Glutamatergic neuron (in vitro differentiated cells): ENCODE results near the gene RARS2. TPM values are rescaled to one million over a fixed set of nuclear protein-coding genes. Genes with fewer than 3 reads are reported as not detected.
"Not testable (repeated sequence)": the region's sequence is repeated elsewhere in the genome, so short reads cannot be mapped to it uniquely, and the experiment has no call there.

Experiments used
- DNase-seq: peaks from one replicate; pipeline ENCODE4 v3.0.0; 2022
- H3K27ac Mint-ChIP-seq: one replicate; pipeline ENCODE4 v1.8.0; 2020; ENCODE audit warnings: mild to moderate bottlenecking, mixed read lengths, inconsistent platforms; ENCODE audit not compliant: unreplicated experiment
- H3K27me3 Mint-ChIP-seq: one replicate; pipeline ENCODE4 v1.8.0; 2020; ENCODE audit warnings: mild to moderate bottlenecking, moderate library complexity, mixed read lengths, inconsistent platforms; ENCODE audit not compliant: unreplicated experiment
- H3K36me3 Mint-ChIP-seq: one replicate; pipeline ENCODE4 v1.8.0; 2020; ENCODE audit warnings: mild to moderate bottlenecking, mixed read lengths, inconsistent platforms; ENCODE audit not compliant: unreplicated experiment
- H3K4me1 Mint-ChIP-seq: one replicate; pipeline ENCODE4 v1.8.0; 2020; ENCODE audit warnings: mild to moderate bottlenecking, low read depth, mixed read lengths, inconsistent platforms; ENCODE audit not compliant: unreplicated experiment
- H3K4me3 Mint-ChIP-seq: one replicate; pipeline ENCODE4 v1.8.0; 2020; ENCODE audit warnings: mild to moderate bottlenecking, mixed read lengths, inconsistent platforms; ENCODE audit not compliant: unreplicated experiment
- H3K9me3 Mint-ChIP-seq: one replicate; pipeline ENCODE4 v1.8.0; 2020; ENCODE audit warnings: mild to moderate bottlenecking, moderate library complexity, mixed read lengths, inconsistent platforms; ENCODE audit not compliant: unreplicated experiment
- CTCF ChIP-seq: fragments of 200-600 bp; sonication (generic); IDR thresholded peaks from one replicate; pipeline ENCODE4 v1.5.0; 2021; ENCODE audit not compliant: partially characterized antibody, unreplicated experiment
- total RNA-seq: library from RNA; stranded (reverse); fragmentation: NEBNext Ultra II Directional; extraction: Animal tissue kit (Norgen Biotek cat#: 25700); gene quantifications from one replicate; pipeline ENCODE4 v1.2.1, GENCODE V29; 2021; ENCODE audit not compliant: unreplicated experiment

RARS2 gene
- total RNA-seq, 1 donor from 2014 or later: 42.0 TPM

- Mint-ChIP-seq H3K4me1 (no peaks in the 10 kb centered on the region), H3K4me3 (no peak overlapping the region), H3K27ac (no peak overlapping the region), H3K36me3 (peaks cover 10% of the 10 kb centered on the region), H3K9me3 (no peaks in the 10 kb centered on the region), H3K27me3 (no peaks in the 10 kb centered on the region)
- DNase-seq: no peak
- TF ChIP-seq CTCF: no peak
Observed at GRCh38 chr6:87618531-87618930, 28.7 kb upstream of the RARS2 start.

- Mint-ChIP-seq H3K27ac (no peak overlapping the region), H3K4me3 (no peak overlapping the region), H3K36me3 (peaks cover 19% of the 10 kb centered on the region), H3K4me1 (no peaks in the 10 kb centered on the region), H3K9me3 (peaks cover 3% of the 10 kb centered on the region), H3K27me3 (peaks cover 2% of the 10 kb centered on the region)
- TF ChIP-seq CTCF: no peak
- DNase-seq: no peak
Observed at GRCh38 chr6:87617405-87617804, 27.6 kb upstream of the RARS2 start.

GRCh38 chr6:87613018-87613417, 23.2 kb upstream of the RARS2 start:
- H3K4me1 Mint-ChIP-seq, H3K27me3 Mint-ChIP-seq, DNase-seq, H3K9me3 Mint-ChIP-seq, H3K4me3 Mint-ChIP-seq, H3K27ac Mint-ChIP-seq: not testable (repeated sequence)
- H3K36me3 Mint-ChIP-seq: peaks cover 19% of the 10 kb centered on the region

- Mint-ChIP-seq H3K27ac (no peak overlapping the region), H3K4me3 (no peak overlapping the region)
- TF ChIP-seq CTCF: no peak
Observed at GRCh38 chr6:87608802-87609201, 19.0 kb upstream of the RARS2 start.

GRCh38 chr6:87606199-87606598, 16.4 kb upstream of the RARS2 start:
- H3K27ac Mint-ChIP-seq: no peak overlapping the region
- H3K4me1 Mint-ChIP-seq: peaks cover 10% of the 10 kb centered on the region

More at GRCh38 chr6:87608802-87609201, 19.0 kb upstream of the RARS2 start:
- H3K27me3 Mint-ChIP-seq: peaks cover 2% of the 10 kb centered on the region
- DNase-seq: no peak
- peaks cover 2% of the 10 kb centered on the region for H3K4me1 Mint-ChIP-seq
- H3K9me3 Mint-ChIP-seq: peaks cover 3% of the 10 kb centered on the region
- peaks cover 11% of the 10 kb centered on the region for H3K36me3 Mint-ChIP-seq

More at GRCh38 chr6:87606199-87606598, 16.4 kb upstream of the RARS2 start:
- Mint-ChIP-seq H3K9me3 (no peaks in the 10 kb centered on the region), H3K36me3 (no peaks in the 10 kb centered on the region), H3K27me3 (no peaks in the 10 kb centered on the region), H3K4me3 (no peak overlapping the region)
- no peak for TF ChIP-seq CTCF
- DNase-seq: no peak
